OCI-LY7 (cell line): ENCODE results near the gene CHSY3. TPM values are rescaled to one million over a fixed set of nuclear protein-coding genes. Genes with fewer than 3 reads are reported as not detected.

Experiments used
- BruUV-seq: library from RNA; stranded (reverse); fragments of 400-500 nt; replicated peaks from 2 replicates; lab custom pipeline; 2021; lab: Mats Ljungman, UMichigan
- CTCF ChIA-PET: fragments of 300-600 bp; sonication (Branson Sonifier 250); formaldehyde crosslinking; loops from one replicate; lab custom pipeline; 2022; ENCODE audit warnings: antibody characterized with exemption; ENCODE audit not compliant: unreplicated experiment; lab: Charles Lee
- POLR2A ChIA-PET: fragments of 300-600 bp; sonication (Branson Sonifier 250); formaldehyde crosslinking; loops from one replicate; lab custom pipeline; 2022; ENCODE audit warnings: antibody characterized with exemption; lab: Charles Lee
- DNase-seq: peaks from one replicate; pipeline ENCODE4 v3.0.0-alpha.2; 2015; ENCODE audit warnings: low spot score
- H2AFZ ChIP-seq: fragments of 200-600 bp; sonication (generic), shearing (Covaris generic); 2 replicates; pipeline ENCODE4 v1.6.1; 2014; ENCODE audit warnings: mild to moderate bottlenecking, antibody characterized with exemption, low read length, moderate library complexity
- H3K27ac ChIP-seq: fragments of 200-600 bp; sonication (generic); 2 replicates; pipeline ENCODE4 v1.5.1; 2014; ENCODE audit warnings: mixed run types, low read depth, mild to moderate bottlenecking, moderate library complexity, low read length, inconsistent platforms; ENCODE audit not compliant: poor library complexity, severe bottlenecking
- H3K36me3 ChIP-seq: fragments of 200-600 bp; sonication (generic); 2 replicates; pipeline ENCODE4 v1.6.1; 2014; ENCODE audit warnings: mild to moderate bottlenecking, antibody characterized with exemption, low read length, moderate library complexity, mixed read lengths; ENCODE audit not compliant: insufficient read depth
- H3K4me1 ChIP-seq: fragments of 200-600 bp; sonication (generic); 2 replicates; pipeline ENCODE4 v1.5.1; 2014; ENCODE audit warnings: mild to moderate bottlenecking, low read length; ENCODE audit not compliant: insufficient read depth, poor library complexity, severe bottlenecking
- H3K4me2 ChIP-seq: fragments of 200-600 bp; sonication (generic); 2 replicates; pipeline ENCODE4 v1.6.1; 2014; ENCODE audit warnings: mild to moderate bottlenecking, low read length
- H3K4me3 ChIP-seq: fragments of 200-600 bp; sonication (generic); 2 replicates; pipeline ENCODE4 v1.5.1; 2014; ENCODE audit warnings: mild to moderate bottlenecking, low read depth, low read length; ENCODE audit not compliant: poor library complexity, severe bottlenecking
- H3K79me2 ChIP-seq: fragments of 200-600 bp; sonication (generic); 2 replicates; pipeline ENCODE4 v1.6.1; 2016; ENCODE audit warnings: low read depth, mild to moderate bottlenecking, low read length, moderate library complexity, mixed read lengths; ENCODE audit not compliant: insufficient read depth
- H3K9me2 ChIP-seq: fragments of 200-600 bp; sonication (generic); 2 replicates; pipeline ENCODE4 v1.6.1; 2016; ENCODE audit warnings: mild to moderate bottlenecking, low read length, mixed read lengths; ENCODE audit not compliant: insufficient read depth
- H3K9me3 ChIP-seq: fragments of 200-600 bp; sonication (generic); 2 replicates; pipeline ENCODE4 v1.6.1; 2014; ENCODE audit warnings: mild to moderate bottlenecking, mixed run types, low read length, mixed read lengths
- H4K20me1 ChIP-seq: fragments of 200-600 bp; sonication (generic); 2 replicates; pipeline ENCODE4 v1.6.1; 2014; ENCODE audit warnings: mild to moderate bottlenecking, antibody characterized with exemption, low read length, moderate library complexity, mixed read lengths; ENCODE audit not compliant: insufficient read depth
- CTCF ChIP-seq: fragments of 200-600 bp; sonication (generic); conservative IDR thresholded peaks from 2 replicates; pipeline ENCODE4 v1.5.1; 2014; ENCODE audit warnings: mild to moderate bottlenecking, antibody characterized with exemption, low read length, moderate library complexity, mixed read lengths
- EZH2phosphoT487 ChIP-seq: fragments of 200-600 bp; sonication (generic); IDR thresholded peaks from 2 replicates; pipeline ENCODE4 v1.6.1; 2018; ENCODE audit warnings: low read depth, borderline replicate concordance, mild to moderate bottlenecking, mixed run types, antibody characterized with exemption, low read length, moderate library complexity, mixed read lengths
- intact Hi-C: fragments of 100-400 bp; cut with micrococcal nuclease; formaldehyde crosslinking; loops from one replicate; pipeline ENCODE4 v1.10.0; 2022; ENCODE audit not compliant: unreplicated experiment
- total RNA-seq, 2 experiments: library from RNA; depleted of rRNA in 1 of 2; stranded (reverse); fragments of >200 nt in 1 of 2; shearing (Covaris generic) in 1 of 2; gene quantifications; 2 replicates each; pipeline ENCODE4 v1.2.3, GENCODE V29; 2014 to 2022

Gene CHSY3
- total RNA-seq, 2 experiments from 2014 or later = not detected

GRCh38 chr5:129858131-129858675 is 46.1 kb upstream of the CHSY3 start:
- TF ChIP-seq CTCF = no peak
- TF ChIP-seq EZH2phosphoT487 = no peak
- Histone ChIP-seq H3K27ac (no peak overlapping the region), H3K9me2 (no peaks in the 10 kb centered on the region), H4K20me1 (no peaks in the 10 kb centered on the region), H3K4me2 (no peak overlapping the region), H3K79me2 (no peaks in the 10 kb centered on the region), H3K36me3 (no peaks in the 10 kb centered on the region), H3K4me3 (no peak overlapping the region), H3K9me3 (no peaks in the 10 kb centered on the region), H3K4me1 (no peaks in the 10 kb centered on the region), H2AFZ (no peak overlapping the region)
- no peak for DNase-seq
- BruUV-seq = no TSS peak
- ChIA-PET CTCF (no interaction called here), POLR2A (interaction anchor here (1.2 kb wide), 1 partner anchor 23 kb away, joined by 3 read pairs; no protein-coding TSS in a partner anchor)
- intact Hi-C loops = no loop called here

DNA sequence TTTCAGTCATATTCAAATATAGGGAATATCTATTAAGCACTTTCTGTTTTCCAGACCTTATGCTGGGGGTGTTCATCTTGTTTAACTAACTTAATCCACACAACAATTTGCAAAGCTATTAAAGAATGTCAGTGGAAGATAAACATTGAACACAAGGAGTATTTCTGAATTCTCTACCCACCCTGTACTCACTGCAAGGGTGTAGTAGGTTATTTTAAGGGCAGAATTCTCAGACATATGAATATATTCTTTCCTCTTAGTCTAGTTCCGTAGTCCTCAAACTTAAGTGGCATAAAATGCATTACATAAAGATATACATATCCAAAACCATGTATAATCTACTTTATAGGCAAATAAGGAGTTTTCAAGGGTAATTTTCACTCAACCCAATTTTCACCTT is 19.9 kb upstream of the CHSY3 start:
- DNase-seq = no peak
- H3K79me2 ChIP-seq = no peaks in the 10 kb centered on the region
- intact Hi-C loops = no loop called here
- no peak overlapping the region for H3K4me3 ChIP-seq
- no peaks in the 10 kb centered on the region for H3K36me3 ChIP-seq
- H3K9me2 ChIP-seq = no peaks in the 10 kb centered on the region
- H3K4me2 ChIP-seq = no peak overlapping the region
- TF ChIP-seq CTCF = no peak
- no peak for TF ChIP-seq EZH2phosphoT487
- POLR2A ChIA-PET = no interaction called here
- CTCF ChIA-PET = no interaction called here
- H3K9me3 ChIP-seq = no peaks in the 10 kb centered on the region
- H3K27ac ChIP-seq = no peak overlapping the region
- H3K4me1 ChIP-seq = no peaks in the 10 kb centered on the region
- no peak overlapping the region for H2AFZ ChIP-seq
- no peaks in the 10 kb centered on the region for H4K20me1 ChIP-seq
- BruUV-seq = no TSS peak

DNA sequence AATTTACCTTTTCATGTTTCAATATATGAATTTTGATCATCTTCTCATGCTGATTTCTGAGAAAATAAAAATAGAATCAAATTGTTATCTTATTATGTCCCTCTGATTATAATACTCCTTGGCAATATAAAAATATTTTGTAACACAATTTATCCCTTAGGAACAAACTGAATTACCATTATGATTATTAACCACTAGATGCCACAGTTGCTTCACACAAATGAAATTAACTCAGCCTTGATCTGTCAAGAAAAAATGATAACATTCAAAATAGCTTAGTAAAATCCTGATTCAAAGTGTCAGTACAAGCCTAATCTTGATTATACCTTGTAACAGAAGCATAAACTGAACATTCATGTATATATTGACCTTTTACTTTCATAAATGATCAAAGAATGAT is 4.8 kb upstream of the CHSY3 start:
- intact Hi-C loops = no loop called here
- Histone ChIP-seq H3K36me3 (no peaks in the 10 kb centered on the region), H3K79me2 (no peaks in the 10 kb centered on the region), H4K20me1 (no peaks in the 10 kb centered on the region), H3K27ac (no peak overlapping the region), H3K4me2 (no peak overlapping the region), H3K9me2 (no peaks in the 10 kb centered on the region), H3K4me1 (no peaks in the 10 kb centered on the region), H3K9me3 (no peaks in the 10 kb centered on the region), H2AFZ (no peak overlapping the region), H3K4me3 (no peak overlapping the region)
- POLR2A ChIA-PET = no interaction called here
- CTCF ChIA-PET = no interaction called here
- TF ChIP-seq CTCF (0 out of 2 replicates have a peak, but pooled peaks have one; percentile 25), EZH2phosphoT487 (no peak)
- no peak for DNase-seq
- BruUV-seq = no TSS peak
